Superior temporal gyrus (tissue), 1 donor: Measurements from ENCODE around the gene PSME3IP1.
A peak's percentile ranks its signal among the peaks of the same experiment; 100 is the strongest.
"Not testable (repeated sequence)": the region's sequence is repeated elsewhere in the genome, so short reads cannot be mapped to it uniquely, and the experiment has no call there.

Experiments used
- DNase-seq: peaks from one replicate; pipeline ENCODE4 v3.0.0-alpha.2; 2016; ENCODE audit errors: extremely low spot score

PSME3IP1 gene, protein sequence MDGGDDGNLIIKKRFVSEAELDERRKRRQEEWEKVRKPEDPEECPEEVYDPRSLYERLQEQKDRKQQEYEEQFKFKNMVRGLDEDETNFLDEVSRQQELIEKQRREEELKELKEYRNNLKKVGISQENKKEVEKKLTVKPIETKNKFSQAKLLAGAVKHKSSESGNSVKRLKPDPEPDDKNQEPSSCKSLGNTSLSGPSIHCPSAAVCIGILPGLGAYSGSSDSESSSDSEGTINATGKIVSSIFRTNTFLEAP

DNA sequence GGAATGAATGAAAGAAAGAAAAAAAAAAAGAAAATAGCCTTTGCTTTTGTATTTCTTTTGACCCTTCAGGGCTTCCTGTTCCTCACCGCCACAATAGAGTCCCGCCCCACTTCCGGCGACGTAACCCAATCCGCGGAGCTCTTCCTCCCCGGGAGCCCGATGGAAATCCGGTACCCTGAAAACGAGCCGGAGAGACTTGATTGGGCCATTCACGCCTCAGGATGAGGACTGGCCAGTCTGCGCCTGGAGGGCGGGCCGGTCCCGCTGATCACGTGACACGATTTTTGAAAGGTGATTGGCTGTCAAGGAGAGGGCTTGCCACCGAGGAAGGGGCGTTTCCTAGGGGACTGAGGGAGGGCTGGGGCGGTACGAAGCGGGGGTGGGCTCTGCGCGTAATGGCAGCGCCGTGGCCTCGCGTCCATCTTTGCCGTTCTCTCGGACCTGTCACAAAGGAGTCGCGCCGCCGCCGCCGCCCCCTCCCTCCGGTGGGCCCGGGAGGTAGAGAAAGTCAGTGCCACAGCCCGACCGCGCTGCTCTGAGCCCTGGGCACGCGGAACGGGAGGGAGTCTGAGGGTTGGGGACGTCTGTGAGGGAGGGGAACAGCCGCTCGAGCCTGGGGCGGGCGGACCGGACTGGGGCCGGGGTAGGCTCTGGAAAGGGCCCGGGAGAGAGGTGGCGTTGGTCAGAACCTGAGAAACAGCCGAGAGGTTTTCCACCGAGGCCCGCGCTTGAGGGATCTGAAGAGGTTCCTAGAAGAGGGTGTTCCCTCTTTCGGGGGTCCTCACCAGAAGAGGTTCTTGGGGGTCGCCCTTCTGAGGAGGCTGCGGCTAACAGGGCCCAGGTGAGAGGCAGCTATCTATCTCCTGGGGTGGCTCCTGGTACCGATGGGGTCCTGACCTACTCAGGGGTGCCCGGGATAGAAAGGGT, at the start of gene PSME3IP1, which contains the start of gene RSPRY1:
Gene PSME3IP1, minus strand, starts transcription at position 95 of the 927 bp plus-strand sequence. CDS start 12,185 bp downstream, outside the sequence.
Gene RSPRY1, plus strand, starts transcription at position 385 of the 927 bp plus-strand sequence. CDS start 18,330 bp downstream, outside the sequence.
- DNase-seq, result peak; percentile 100

GRCh38 chr16:57235128-57236021, 49.5 kb upstream of the PSME3IP1 start:
- no peak for DNase-seq

- DNase-seq, result no peak
These were observed 48.9 kb upstream of the PSME3IP1 start for GRCh38 chr16:57234707-57235092.

DNA sequence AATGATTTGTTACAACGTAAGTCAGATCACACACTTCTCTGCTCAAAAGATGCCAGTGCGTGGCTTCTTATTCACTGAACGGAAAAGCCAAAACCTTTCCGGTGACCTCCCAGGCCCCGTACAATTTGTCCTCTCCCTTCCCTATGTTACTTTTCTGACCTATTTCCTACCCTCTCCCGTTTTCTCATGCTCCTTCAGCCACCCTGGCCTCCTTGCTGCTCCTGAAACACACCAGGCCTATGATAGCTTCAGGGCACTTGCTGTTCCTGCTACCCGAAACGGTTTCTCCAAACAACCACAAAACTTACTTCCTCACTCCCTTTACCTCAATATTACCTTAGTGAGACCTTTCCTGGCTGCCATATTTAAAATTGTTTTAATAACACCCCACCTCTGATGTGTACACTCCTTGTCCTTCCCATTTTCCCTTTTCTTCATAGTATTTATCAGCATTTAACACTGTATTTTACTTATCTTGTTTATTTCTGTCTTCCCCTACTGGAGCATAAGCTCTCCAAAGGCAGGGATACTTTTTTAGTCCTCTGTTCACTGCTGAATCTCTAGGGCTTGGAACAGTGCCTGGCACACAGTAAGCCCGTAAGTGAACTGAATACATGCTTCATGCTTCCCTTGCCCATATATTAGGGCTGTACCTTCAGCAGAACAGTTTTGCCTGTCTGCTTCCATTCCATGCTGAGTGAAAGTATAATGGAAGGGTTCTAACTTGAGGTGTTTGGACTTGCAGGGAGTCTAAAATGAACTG, 48.3 kb upstream of the PSME3IP1 start:
- DNase-seq, result no peak

DNA sequence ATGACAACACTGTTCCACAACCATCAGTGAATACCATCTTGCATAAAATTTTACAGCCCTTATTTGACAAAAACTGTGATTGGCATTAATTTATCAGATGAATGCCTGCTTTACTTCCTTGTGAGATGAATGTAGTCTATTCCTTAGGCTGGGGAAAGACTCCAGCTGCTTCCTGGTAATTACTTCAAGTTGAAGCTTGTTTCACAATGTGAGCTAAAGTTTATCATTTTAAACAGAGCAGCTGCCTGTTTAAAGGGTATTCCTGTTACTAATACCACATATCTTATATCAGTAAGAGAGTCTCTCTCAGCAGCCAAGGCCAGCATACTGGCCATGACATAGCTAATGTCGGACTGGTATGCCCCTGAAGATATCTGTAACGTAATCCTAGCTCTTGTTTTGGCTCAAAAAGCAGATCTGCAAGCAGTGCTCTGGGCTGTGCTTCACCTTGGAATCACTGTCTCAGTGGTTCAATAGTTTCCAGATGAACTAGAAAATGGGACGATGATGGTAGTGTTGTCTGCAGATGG, 46.0 kb upstream of the PSME3IP1 start:
- no peak for DNase-seq

DNA sequence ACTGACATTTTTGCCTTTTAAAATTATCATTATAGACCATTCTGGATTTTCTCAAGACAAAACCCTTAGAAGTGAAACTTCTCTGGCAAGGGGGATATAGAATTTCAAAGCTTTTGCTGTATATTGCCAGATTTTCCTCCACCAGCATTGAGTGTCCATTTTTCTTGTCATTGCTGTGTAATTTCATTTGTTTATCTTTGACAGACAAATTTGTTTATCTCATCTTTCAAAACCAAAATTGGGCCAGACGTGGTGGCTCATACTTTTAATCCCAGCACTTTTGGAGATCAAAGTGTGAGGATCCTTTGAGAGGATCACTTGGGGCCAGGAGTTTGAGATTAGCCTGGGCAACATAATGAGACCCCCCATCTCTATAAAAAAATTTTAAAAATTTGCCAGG, 43.2 kb upstream of the PSME3IP1 start:
- DNase-seq, result no peak

GRCh38 chr16:57226701-57227621, 41.1 kb upstream of the PSME3IP1 start:
- no peak for DNase-seq

- DNase-seq, result no peak
These were observed 40.1 kb upstream of the PSME3IP1 start for GRCh38 chr16:57225978-57226377.

GRCh38 chr16:57224651-57225335, 39.0 kb upstream of the PSME3IP1 start:
- no peak for DNase-seq

DNA sequence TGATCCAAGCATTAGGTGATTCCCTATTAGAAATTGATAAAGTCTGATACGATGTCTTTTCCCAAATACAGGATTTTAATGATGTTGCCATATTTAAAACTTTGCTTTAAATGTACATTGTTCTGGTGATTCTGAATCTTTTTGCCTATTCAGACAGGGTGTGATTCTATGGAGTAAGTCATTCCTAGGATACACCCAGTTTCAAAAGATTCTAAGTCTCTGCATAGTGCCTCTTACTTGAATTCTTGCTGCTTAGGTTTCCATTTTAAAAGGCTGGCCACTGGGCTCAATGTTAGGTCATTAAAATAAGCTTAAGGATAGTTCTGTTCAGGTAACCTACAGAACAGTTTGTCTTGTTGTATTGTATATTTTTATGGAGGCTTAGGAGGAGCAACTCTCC, 37.2 kb upstream of the PSME3IP1 start:
- no peak for DNase-seq

DNA sequence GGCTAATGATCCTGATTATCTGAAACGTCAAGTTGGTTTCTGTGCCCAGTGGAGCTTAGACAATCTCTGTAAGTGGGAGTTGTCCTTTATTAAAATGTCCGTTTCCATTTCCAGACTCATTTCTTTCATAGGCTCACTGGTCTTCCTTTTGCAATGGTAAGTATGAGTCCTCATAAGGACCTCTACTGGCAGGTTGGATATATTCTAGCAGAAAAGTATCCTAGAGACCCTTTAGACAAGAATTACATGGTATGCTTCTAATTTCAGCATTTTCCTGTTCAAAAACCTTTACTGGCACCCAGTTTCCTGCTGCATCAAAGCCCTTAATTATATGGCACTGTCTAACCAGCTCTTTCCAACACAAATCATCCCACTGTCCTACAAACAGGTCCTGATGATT, 31.1 kb upstream of the PSME3IP1 start:
- no peak for DNase-seq

DNA sequence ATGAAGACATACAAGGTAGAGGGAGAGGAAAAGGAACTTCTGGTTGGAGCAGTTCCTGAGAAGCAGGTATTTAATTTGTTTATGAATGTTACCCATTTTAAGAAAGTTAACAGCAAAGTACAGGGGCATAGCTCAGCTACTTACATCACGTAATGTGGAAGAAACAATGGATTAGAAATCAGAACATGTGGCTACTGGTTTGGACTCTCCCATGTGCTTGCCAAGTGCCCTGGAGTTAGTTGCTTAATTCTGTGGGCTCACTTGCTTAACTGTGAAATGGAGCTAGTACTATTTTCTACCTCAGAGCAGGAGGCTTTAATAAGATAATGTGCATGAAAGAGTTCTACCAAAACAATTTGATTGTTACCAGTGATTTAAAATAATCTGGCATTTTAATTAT, 27.6 kb upstream of the PSME3IP1 start:
- DNase-seq, result no peak

- DNase-seq, result no peak
These were observed 23.9 kb upstream of the PSME3IP1 start for GRCh38 chr16:57209780-57210179.

GRCh38 chr16:57208926-57209325, 23.1 kb upstream of the PSME3IP1 start:
- no peak for DNase-seq

- no peak for DNase-seq
These were observed 18.8 kb upstream of the PSME3IP1 start for GRCh38 chr16:57204675-57205074.

- DNase-seq, result no peak
These were observed 17.6 kb upstream of the PSME3IP1 start for GRCh38 chr16:57203451-57203850.

- no peak for DNase-seq
These were observed 16.5 kb upstream of the PSME3IP1 start for GRCh38 chr16:57202095-57202886.

- DNase-seq, result not testable (repeated sequence)
These were observed 15.1 kb upstream of the PSME3IP1 start for GRCh38 chr16:57200926-57201325.
